Measurements from ENCODE around the gene SNRNP40.

DNA sequence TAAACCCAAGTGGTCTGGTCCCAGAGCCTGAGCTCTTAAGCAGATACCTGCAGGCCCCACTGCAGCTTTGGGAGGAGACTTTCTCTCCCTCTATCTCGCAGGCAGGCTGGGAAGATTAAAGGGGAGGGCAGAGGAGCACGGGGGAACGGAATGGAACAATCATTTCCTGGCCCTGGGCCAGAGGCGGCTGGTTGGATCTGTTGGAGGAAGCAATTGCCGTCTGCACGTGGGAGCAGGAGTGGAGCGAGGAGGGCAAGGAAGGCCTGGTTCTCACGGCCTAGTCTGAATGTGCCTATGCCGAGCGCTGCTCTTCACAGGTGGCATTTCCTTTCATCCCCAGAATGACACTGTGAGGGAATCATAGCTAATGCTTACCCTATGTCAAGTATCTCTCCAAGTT lies 80.6 kb downstream of the SNRNP40 start:
- TF ChIP-seq POLR2A (IDR thresholded peaks at IDR 0.05), result no peak
- TF ChIP-seq CTCF (IDR thresholded peaks at IDR 0.05), result no peak
